WERI-Rb-1 (cell line): ENCODE results near the gene GALNT17.

Source experiments
- DNase-seq: peaks from one replicate; pipeline ENCODE4 v3.0.0-alpha.2; 2020
- H3K27ac ChIP-seq: fragments of 250-450 bp; sonication (Bioruptor Pico); 2 replicates; pipeline ENCODE4 v1.5.1; 2020; ENCODE audit warnings: mild to moderate bottlenecking, moderate library complexity
- H3K27me3 ChIP-seq: fragments of 250-450 bp; sonication (Bioruptor Pico); 2 replicates; pipeline ENCODE4 v1.5.1; 2021; ENCODE audit warnings: mild to moderate bottlenecking, low read depth, moderate library complexity; ENCODE audit not compliant: insufficient read depth, severe bottlenecking
- H3K36me3 ChIP-seq: fragments of 250-450 bp; sonication (Bioruptor Pico); 2 replicates; pipeline ENCODE4 v1.5.1; 2020; ENCODE audit warnings: mild to moderate bottlenecking, moderate library complexity
- H3K4me3 ChIP-seq: 2 replicates; pipeline ENCODE4 v1.5.1; 2011; ENCODE audit warnings: low read depth, mild to moderate bottlenecking, control low read depth, low read length
- H3K9me3 ChIP-seq: fragments of 250-450 bp; sonication (Bioruptor Pico); 2 replicates; pipeline ENCODE4 v1.5.1; 2021; ENCODE audit warnings: mild to moderate bottlenecking, moderate library complexity; ENCODE audit not compliant: severe bottlenecking
- CTCF ChIP-seq: IDR thresholded peaks from 2 replicates; pipeline ENCODE4 v1.5.1; 2011; ENCODE audit warnings: low read depth, mild to moderate bottlenecking, control low read depth, inconsistent platforms, low read length

Gene GALNT17

GRCh38 chr7:71442492-71443190 is 310.7 kb downstream of the GALNT17 start:
- H3K27ac ChIP-seq, result no peak overlapping the region
- no peaks in the 10 kb centered on the region for H3K27me3 ChIP-seq
- no peaks in the 10 kb centered on the region for H3K36me3 ChIP-seq
- peaks cover 4% of the 10 kb centered on the region for H3K9me3 ChIP-seq
- DNase-seq, result no peak
- H3K4me3 ChIP-seq, result no peak overlapping the region
- TF ChIP-seq CTCF, result no peak

DNA sequence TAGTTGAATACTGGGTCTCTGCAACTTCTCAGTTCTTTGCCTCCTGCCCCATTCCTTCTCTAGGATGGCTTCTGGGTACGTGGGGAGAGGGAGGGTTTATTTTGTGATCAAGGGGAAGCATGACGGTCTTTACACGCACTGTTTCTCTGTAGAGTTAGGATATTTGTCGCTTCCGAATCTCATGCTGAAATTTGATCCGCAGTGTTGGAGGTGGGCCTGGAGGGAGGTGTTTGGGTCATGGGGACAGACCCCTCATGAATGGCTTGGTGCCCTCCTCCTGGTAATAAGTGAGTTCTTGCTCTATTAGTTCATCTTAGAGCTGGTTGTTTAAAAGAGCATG is 311.2 kb downstream of the GALNT17 start:
- no peak overlapping the region for H3K4me3 ChIP-seq
- no peaks in the 10 kb centered on the region for H3K27me3 ChIP-seq
- H3K27ac ChIP-seq, result no peak overlapping the region
- H3K36me3 ChIP-seq, result no peaks in the 10 kb centered on the region
- peaks cover 2% of the 10 kb centered on the region for H3K9me3 ChIP-seq
- TF ChIP-seq CTCF, result no peak
- no peak for DNase-seq

DNA sequence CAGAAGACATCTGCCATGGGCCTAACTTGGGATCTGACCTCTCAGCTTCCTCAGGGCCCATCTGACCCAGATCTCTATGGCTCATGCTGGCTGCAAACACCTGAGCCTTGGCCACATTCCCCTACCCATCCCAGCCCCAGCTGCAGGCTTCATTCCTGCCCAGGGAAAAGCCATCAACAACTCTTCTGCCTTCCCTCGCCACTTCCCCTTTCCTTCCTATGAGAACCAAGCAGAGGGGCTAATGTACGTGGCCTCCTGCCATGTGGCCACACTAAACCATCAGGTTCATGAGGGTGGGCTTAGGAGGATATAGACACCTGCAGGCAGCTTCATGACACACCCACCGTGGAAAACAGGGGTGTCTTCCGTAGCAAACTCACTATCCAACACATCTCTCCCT is 312.2 kb downstream of the GALNT17 start:
- Histone ChIP-seq H3K27me3 (no peaks in the 10 kb centered on the region), H3K36me3 (no peaks in the 10 kb centered on the region), H3K9me3 (no peaks in the 10 kb centered on the region), H3K4me3 (no peak overlapping the region), H3K27ac (no peak overlapping the region)
- TF ChIP-seq CTCF, result no peak
- no peak for DNase-seq

DNA sequence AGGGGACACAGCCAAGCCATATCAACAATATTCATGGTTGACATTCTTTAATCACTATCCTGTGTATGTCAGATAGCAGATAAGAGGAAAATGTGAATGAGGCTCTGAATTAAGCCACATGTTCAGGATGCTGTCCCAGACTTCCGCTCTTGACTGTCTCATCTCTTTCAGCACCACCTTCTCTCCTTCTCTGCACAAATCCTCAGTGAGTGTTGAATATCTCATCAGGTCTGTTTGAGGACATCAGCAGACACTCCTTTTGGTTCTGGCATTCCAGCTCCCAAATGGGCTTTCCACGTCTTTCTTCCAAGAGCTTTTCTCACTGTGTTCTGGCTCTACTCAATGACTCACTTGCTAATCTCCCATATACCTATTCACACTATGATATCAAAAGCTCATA is 321.7 kb downstream of the GALNT17 start:
- H3K27ac ChIP-seq, result no peak overlapping the region
- DNase-seq, result no peak
- no peaks in the 10 kb centered on the region for H3K9me3 ChIP-seq
- TF ChIP-seq CTCF, result no peak
- H3K36me3 ChIP-seq, result no peaks in the 10 kb centered on the region
- no peak overlapping the region for H3K4me3 ChIP-seq
- no peaks in the 10 kb centered on the region for H3K27me3 ChIP-seq

DNA sequence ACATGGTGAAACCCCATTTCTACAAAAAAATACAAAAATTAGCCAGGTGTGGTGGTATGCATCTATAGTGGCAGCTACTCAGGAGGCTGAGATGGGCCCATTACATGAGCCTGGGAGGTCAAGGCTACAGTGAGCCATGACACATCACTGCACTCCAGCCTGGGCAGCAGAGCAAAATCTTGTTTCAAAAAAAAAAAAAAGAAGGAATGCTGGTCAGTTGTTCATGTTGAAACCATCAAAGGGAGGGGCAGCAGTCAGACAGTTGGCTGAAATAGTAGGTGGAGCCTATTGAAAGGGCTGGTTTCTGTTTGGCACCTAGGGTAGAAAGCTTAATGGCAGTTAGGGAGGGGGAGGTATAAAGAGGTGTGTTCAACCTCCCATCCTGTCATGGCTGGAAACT is 323.0 kb downstream of the GALNT17 start:
- no peak overlapping the region for H3K4me3 ChIP-seq
- H3K9me3 ChIP-seq, result no peaks in the 10 kb centered on the region
- no peak overlapping the region for H3K27ac ChIP-seq
- H3K27me3 ChIP-seq, result no peaks in the 10 kb centered on the region
- H3K36me3 ChIP-seq, result no peaks in the 10 kb centered on the region
- no peak for TF ChIP-seq CTCF
- DNase-seq, result no peak

GRCh38 chr7:71457021-71457420 is 325.1 kb downstream of the GALNT17 start:
- no peak for DNase-seq
- Histone ChIP-seq H3K27me3 (no peaks in the 10 kb centered on the region), H3K27ac (no peak overlapping the region), H3K4me3 (no peak overlapping the region), H3K9me3 (no peaks in the 10 kb centered on the region), H3K36me3 (no peaks in the 10 kb centered on the region)
- no peak for TF ChIP-seq CTCF
